Stimulated activated CD8-positive, alpha-beta memory T cell treated with anti-CD3 and anti-CD28 coated beads, Interleukin-2, amount 100 ng/mL, for 48 hours (primary cell): ENCODE data around the gene AIPL1.

Source experiments
- DNase-seq, 2 donors: peaks; one replicate each; pipeline ENCODE4 v3.0.0-alpha.2; 2020; ENCODE audit warnings: low read depth in 2 of 2

AIPL1 gene

GRCh38 chr17:6374761-6375312 lies 60.1 kb downstream of the AIPL1 start:
- DNase-seq, result peak; percentile 48 to 67

- DNase-seq, result no peak
These were observed 60.6 kb downstream of the AIPL1 start for GRCh38 chr17:6374271-6374691.
